Measurements from ENCODE around the gene RBP7. TPM values are rescaled to one million over a fixed set of nuclear protein-coding genes. Genes with fewer than 3 reads are reported as not detected.

RBP7 gene
- total and polyA plus RNA-seq, 10 of the 15 experiments (the other 5 are each of a cell fraction or from before 2014, with no cell fraction given), result 0.20 TPM; not detected in 9

- RAD21 ChIA-PET (ENCODE audit: unreplicated experiment), result no interaction called here
- no peak overlapping the region for H2AFZ ChIP-seq (ENCODE audit: control insufficient read depth, low read depth, low read length)
- no peak overlapping the region for H3K4me3 ChIP-seq
- intact Hi-C loops (cut with micrococcal nuclease; ENCODE audit: unreplicated experiment), result no loop called here
- no peak for ATAC-seq
- CTCF ChIA-PET, result interaction anchor here (0.9 kb wide), 1 partner anchor 22 kb away, joined by 4 read pairs; no protein-coding TSS in a partner anchor
- peaks cover 3 to 6% of the 10 kb centered on the region in 2 experiments for H3K36me3 ChIP-seq (ENCODE audit: control insufficient read depth in 2 of 2, insufficient read depth in 2 of 2, low read length in 1 of 2)
- SMC1A ChIA-PET (ENCODE audit: uncharacterized antibody, unreplicated experiment), result no interaction called here
- POLR2A ChIA-PET, result no interaction called here
- H3K4me1 ChIP-seq (ENCODE audit: control insufficient read depth, insufficient read depth, low read length), result no peaks in the 10 kb centered on the region; the same call in 1 of the 2 replicates
- in situ Hi-C loops (cut with MboI), result no loop called here
- H3K27ac ChIP-seq (ENCODE audit: control insufficient read depth, insufficient read depth), result no peak overlapping the region
- DNase-seq (ENCODE audit: low read depth, low spot score), result no peak
- FAIRE-seq, result no peak
- peaks cover 3% of the 10 kb centered on the region for H3K79me2 ChIP-seq (ENCODE audit: control insufficient read depth, insufficient read depth, low read length)
- no peaks in the 10 kb centered on the region for H3K27me3 ChIP-seq (replicated peaks in 1 of 2; ENCODE audit: control insufficient read depth in 2 of 2, insufficient read depth in 2 of 2, low read length in 1 of 2)
- no TSS peak for BruUV-seq (replicated peaks)
- no peak overlapping the region for H3K9ac ChIP-seq (ENCODE audit: control insufficient read depth, insufficient read depth, low read length)
- no peaks in the 10 kb centered on the region for H3K9me3 ChIP-seq (replicated peaks; ENCODE audit: control insufficient read depth, insufficient read depth, low read length)
- WGBS (ENCODE audit: insufficient coverage, insufficient replicate concordance, low lambda C conversion rate, missing lambda C conversion rate), result 82% methylated on average over 4 of the region's 4 CpGs
- H3K4me2 ChIP-seq (ENCODE audit: control insufficient read depth, insufficient read depth), result no peak overlapping the region
- no peaks in the 10 kb centered on the region for H4K20me1 ChIP-seq (ENCODE audit: control insufficient read depth, insufficient read depth)
- TF ChIP-seq, protein P1, sequence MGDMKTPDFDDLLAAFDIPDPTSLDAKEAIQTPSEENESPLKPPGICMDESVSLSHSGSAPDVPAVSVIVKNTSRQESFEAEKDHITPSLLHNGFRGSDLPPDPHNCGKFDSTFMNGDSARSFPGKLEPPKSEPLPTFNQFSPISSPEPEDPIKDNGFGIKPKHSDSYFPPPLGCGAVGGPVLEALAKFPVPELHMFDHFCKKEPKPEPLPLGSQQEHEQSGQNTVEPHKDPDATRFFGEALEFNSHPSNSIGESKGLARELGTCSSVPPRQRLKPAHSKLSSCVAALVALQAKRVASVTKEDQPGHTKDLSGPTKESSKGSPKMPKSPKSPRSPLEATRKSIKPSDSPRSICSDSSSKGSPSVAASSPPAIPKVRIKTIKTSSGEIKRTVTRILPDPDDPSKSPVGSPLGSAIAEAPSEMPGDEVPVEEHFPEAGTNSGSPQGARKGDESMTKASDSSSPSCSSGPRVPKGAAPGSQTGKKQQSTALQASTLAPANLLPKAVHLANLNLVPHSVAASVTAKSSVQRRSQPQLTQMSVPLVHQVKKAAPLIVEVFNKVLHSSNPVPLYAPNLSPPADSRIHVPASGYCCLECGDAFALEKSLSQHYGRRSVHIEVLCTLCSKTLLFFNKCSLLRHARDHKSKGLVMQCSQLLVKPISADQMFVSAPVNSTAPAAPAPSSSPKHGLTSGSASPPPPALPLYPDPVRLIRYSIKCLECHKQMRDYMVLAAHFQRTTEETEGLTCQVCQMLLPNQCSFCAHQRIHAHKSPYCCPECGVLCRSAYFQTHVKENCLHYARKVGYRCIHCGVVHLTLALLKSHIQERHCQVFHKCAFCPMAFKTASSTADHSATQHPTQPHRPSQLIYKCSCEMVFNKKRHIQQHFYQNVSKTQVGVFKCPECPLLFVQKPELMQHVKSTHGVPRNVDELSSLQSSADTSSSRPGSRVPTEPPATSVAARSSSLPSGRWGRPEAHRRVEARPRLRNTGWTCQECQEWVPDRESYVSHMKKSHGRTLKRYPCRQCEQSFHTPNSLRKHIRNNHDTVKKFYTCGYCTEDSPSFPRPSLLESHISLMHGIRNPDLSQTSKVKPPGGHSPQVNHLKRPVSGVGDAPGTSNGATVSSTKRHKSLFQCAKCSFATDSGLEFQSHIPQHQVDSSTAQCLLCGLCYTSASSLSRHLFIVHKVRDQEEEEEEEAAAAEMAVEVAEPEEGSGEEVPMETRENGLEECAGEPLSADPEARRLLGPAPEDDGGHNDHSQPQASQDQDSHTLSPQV (IDR thresholded peaks at IDR 0.05), result no peak
- TF ChIP-seq KAT2A (conservative IDR thresholded peaks at IDR 0.05; ENCODE audit: control insufficient read depth, low read depth, low read length), result no peak
- TF ChIP-seq SIX5 (IDR thresholded peaks at IDR 0.05; ENCODE audit: low read depth, low read length, severe bottlenecking), result no peak
- no peak for TF ChIP-seq SKIL (IDR thresholded peaks at IDR 0.05; ENCODE audit: low read depth, poor library complexity, severe bottlenecking)
- no peak for TF ChIP-seq BACH1 (IDR thresholded peaks at IDR 0.05; ENCODE audit: borderline replicate concordance)
- TF ChIP-seq, protein P2, sequence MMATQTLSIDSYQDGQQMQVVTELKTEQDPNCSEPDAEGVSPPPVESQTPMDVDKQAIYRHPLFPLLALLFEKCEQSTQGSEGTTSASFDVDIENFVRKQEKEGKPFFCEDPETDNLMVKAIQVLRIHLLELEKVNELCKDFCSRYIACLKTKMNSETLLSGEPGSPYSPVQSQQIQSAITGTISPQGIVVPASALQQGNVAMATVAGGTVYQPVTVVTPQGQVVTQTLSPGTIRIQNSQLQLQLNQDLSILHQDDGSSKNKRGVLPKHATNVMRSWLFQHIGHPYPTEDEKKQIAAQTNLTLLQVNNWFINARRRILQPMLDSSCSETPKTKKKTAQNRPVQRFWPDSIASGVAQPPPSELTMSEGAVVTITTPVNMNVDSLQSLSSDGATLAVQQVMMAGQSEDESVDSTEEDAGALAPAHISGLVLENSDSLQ (IDR thresholded peaks at IDR 0.05), result no peak
- TF ChIP-seq NBN (IDR thresholded peaks at IDR 0.05), result no peak
- TF ChIP-seq HCFC1 (IDR thresholded peaks at IDR 0.05; ENCODE audit: low read length), result no peak
- no peak for TF ChIP-seq NR2C2 (IDR thresholded peaks at IDR 0.05; ENCODE audit: borderline replicate concordance, control insufficient read depth, insufficient read length, low read depth)
- TF ChIP-seq HDAC6 (IDR thresholded peaks at IDR 0.05; ENCODE audit: unreplicated experiment), result no peak
- TF ChIP-seq STAT1 (conservative IDR thresholded peaks at IDR 0.05), result no peak
- no peak for TF ChIP-seq TAF1 (IDR thresholded peaks at IDR 0.05; ENCODE audit: borderline replicate concordance, low read depth, low read length)
- no peak for TF ChIP-seq BRCA1 (IDR thresholded peaks at IDR 0.05; ENCODE audit: low read depth, low read length)
- TF ChIP-seq ZNF622 (IDR thresholded peaks at IDR 0.05), result no peak
- TF ChIP-seq E2F8 (IDR thresholded peaks at IDR 0.05; ENCODE audit: low read depth, partially characterized antibody), result no peak
- TF ChIP-seq GABPA (IDR thresholded peaks at IDR 0.05; ENCODE audit: low read depth), result no peak
These were observed 60.3 kb downstream of the RBP7 start for GRCh38 chr1:10057343-10057742.
